GM21526 (cell line): ENCODE measurements around the gene TMEM62.

Experiments
- ATAC-seq: cut with Tn5 transposase; IDR thresholded peaks from one replicate; pipeline ENCODE4 v1.9.1; 2021; ENCODE audit warnings: moderate library complexity; ENCODE audit not compliant: unreplicated experiment, low FRiP score

The TMEM62 gene

GRCh38 chr15:43133430-43134156, at the start of gene TMEM62:
Gene TMEM62, plus strand, starts transcription at chr15:43133586. Its CDS starts 217 bp downstream, at chr15:43133803.
- ATAC-seq: peak; percentile 79

DNA sequence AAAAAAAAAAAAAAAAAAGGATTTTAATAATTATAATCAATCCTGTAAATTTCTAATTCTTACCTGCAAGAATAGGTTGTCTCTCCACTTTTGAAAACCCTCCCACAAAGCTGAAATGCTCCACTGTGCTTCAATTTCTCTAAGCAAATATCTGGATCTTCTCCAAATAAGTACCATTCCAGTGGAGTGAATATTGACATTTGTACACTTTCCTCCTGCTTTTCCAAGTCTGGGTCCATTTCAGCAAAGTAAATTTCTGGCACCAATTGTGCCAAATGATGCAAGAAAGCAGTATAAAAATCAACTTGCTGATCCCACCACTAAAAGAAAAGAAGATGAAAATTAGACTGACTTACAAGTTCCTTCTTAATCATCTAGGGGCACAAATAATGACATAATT, 47.5 kb upstream of the TMEM62 start:
- no peak for ATAC-seq

- no peak for ATAC-seq
Observed at GRCh38 chr15:43086551-43086950, 46.8 kb upstream of the TMEM62 start.

DNA sequence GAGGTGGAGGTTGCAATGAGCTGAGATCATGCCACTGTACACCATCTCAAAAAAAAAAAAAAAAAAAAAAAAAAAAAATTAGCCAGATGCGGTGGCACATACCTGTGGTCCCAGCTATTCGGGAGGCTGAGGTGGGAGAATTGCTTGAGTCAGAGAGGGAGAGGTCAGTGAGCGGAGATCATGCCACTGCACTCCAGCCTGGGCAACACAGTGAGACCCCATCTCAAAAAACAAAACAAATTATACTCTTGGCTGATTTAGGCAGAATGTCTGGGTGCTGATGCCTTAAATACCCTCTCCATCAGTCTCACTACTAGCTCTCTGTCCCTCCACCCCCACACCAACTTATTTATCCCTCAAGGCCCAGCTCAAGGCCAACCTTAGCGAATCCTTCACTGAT, 41.5 kb upstream of the TMEM62 start:
- ATAC-seq: no peak

- no peak for ATAC-seq
Observed at GRCh38 chr15:43093026-43093425, 40.4 kb upstream of the TMEM62 start.

DNA sequence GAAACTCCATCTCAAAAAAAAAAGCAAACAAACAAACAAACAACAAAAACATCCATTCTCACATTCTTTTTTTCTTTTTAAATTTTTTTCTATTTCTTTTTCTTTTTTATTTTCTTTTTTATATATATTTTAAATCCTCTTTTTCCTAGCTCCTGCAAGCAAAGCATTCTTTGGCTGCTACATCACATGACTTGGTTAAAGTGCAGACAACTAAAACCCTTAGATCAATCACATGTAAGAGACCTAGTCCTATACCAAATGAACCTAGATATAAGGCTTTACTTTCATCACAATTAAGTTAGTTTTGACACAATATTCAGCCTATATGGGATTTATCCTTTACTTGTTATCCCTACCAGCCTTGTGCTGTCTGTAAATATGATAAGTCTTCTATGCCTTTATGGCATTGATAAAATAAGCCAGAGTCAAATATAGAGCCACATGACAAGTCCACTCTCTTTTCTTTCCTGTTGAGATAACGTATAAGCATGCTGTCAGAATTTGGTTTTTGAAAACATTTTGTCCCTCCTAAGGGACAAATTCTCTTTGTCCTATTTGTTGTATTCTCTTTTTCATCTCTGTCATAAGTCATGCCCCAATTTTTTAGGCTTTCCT, 38.9 kb upstream of the TMEM62 start:
- ATAC-seq: no peak

DNA sequence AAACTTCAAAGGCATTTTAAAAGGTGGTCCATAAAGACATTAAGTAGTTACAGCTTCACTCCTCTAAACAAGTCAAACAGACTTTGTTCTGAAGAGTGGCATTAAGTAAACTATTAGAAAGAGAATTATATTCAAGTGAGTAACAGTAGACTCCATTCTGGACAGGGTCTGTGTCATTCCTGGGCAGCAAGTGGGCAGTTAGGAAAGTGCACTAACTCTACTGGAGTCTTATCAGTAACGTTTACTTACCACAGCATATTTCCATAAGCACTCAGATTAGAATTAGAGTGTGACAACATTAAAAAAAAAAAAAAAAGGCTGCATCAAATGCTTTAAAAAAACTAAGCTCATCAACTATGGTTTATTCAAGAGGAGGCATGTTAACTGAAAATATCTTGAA, 38.1 kb upstream of the TMEM62 start:
- ATAC-seq: no peak

DNA sequence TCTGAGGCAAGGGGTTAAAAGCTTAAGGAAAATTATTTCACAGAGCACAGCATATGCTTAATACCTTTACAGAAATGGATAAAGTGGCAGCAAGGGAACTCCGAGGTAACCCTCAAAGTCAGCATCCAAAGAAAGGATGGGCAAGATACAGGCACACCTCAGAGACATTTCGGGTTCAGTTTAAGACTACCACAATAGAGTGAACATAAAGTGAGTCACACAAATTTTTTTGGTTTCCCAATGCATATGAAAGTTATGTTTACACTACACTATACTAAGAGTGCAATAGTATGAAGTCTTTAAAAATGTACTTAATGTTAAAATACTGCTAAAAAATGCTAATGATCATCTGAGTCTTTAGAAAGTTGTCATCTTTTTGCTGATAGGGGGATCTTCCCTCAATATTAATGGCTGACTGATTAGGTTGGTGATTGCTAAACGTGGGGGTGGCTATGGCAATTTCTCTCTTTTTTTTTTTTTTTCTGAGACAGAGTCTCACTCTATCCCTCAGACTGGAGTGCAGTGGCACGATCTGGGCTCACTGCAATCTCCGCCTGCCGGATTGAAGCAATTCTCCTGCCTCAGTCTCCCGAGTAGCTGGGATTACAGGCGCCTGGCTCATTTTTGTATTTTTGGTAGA, 37.6 kb upstream of the TMEM62 start:
- no peak for ATAC-seq

DNA sequence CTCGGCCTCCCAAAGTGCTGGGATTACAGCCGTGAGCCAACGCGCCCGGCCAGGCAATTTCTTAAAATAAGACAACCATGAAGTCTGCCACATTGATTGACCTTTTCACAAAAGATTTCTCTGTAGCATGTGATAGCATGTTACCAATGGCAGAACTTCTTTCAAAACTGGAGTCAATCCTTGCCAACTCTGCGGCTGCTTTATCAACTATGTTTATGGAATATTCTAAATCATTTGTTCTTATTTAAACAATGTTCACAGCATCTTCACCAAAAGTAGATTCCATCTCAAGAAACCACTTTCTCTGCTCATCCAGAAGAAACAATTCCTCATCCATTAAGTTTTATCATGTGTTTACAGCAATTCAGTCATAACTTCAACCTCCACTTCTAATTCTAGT, 37.0 kb upstream of the TMEM62 start:
- no peak for ATAC-seq

GRCh38 chr15:43099105-43099845, 34.1 kb upstream of the TMEM62 start:
- no peak for ATAC-seq

DNA sequence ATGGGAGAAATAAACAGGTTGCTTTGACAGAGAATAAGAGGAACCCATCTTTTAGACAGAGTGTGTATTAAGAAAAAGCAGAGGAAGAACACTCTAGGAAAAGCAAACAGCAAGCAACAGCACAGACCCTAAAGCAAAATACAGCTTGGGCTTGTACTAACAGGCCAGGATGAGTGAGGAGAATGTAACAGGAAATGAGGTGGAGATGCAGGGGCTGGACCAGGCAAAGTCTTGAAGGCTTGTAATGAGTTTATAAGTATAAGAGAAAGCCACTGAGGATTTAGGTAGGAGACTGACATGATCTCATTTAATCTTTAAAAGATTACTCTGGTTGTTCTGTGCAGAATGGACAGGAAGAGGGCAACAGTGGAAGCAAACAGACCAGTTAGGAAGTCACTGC, 32.4 kb upstream of the TMEM62 start:
- no peak for ATAC-seq

- no peak for ATAC-seq
Observed at GRCh38 chr15:43102187-43102586, 31.2 kb upstream of the TMEM62 start.

DNA sequence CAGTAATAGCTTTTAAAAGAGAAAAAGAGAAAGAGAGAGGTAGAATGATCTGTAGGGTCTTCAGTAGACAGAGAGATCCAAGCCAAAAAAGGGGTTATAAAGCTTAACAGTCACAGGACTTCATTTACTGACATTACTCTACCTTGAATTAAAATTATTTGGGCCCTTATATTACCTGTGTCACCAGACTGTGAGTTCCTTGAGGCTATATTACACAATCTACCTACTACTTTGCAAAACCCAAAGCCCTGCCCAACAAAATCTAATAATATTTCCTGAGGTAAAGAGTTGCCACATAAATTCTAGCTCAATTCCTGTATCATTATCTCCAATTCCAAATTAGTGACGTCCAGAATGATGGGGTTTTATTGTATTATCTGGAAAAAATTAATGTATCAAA, 29.5 kb upstream of the TMEM62 start:
- no peak for ATAC-seq

GRCh38 chr15:43104426-43104825, 29.0 kb upstream of the TMEM62 start:
- ATAC-seq: no peak

GRCh38 chr15:43105077-43105736, 28.2 kb upstream of the TMEM62 start:
- peak; percentile 22 for ATAC-seq

GRCh38 chr15:43105778-43106485, 27.5 kb upstream of the TMEM62 start, which contains the start of gene UBR1:
Gene UBR1, minus strand, starts transcription at chr15:43106038. Its CDS starts 16 bp downstream, at chr15:43106022.
- peak; percentile 72 for ATAC-seq

GRCh38 chr15:43106486-43106829, 26.9 kb upstream of the TMEM62 start:
- no peak for ATAC-seq

- no peak for ATAC-seq
Observed at GRCh38 chr15:43107751-43108150, 25.6 kb upstream of the TMEM62 start.

GRCh38 chr15:43111354-43111753, 22.0 kb upstream of the TMEM62 start:
- no peak for ATAC-seq

GRCh38 chr15:43118286-43118685, 15.1 kb upstream of the TMEM62 start:
- no peak for ATAC-seq
